ENCODE data around the gene MDFIC.

MDFIC gene

GRCh38 chr7:115043605-115044004 lies 121.7 kb downstream of the MDFIC start:
- DNase-seq = no peak

DNA sequence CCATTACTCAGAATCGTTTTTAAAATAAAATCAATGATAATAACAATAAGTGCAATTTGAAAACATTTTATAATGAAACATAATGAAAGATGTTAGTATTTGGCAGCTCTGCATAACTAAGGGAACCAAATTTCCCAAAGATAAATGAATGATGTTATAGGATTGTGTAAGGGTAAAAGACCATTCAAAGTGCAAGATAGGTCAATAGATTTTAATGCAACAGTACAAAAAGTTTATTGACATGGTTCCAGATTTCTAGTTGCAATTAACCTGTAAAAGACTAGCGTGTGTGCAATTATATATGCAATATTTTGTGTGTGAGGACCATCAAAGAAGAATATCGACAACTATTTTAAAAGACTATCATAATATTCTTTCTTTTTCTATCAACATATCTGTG lies 122.3 kb downstream of the MDFIC start:
- DNase-seq = no peak

GRCh38 chr7:115047958-115048720 lies 126.2 kb downstream of the MDFIC start:
- DNase-seq = no peak

DNA sequence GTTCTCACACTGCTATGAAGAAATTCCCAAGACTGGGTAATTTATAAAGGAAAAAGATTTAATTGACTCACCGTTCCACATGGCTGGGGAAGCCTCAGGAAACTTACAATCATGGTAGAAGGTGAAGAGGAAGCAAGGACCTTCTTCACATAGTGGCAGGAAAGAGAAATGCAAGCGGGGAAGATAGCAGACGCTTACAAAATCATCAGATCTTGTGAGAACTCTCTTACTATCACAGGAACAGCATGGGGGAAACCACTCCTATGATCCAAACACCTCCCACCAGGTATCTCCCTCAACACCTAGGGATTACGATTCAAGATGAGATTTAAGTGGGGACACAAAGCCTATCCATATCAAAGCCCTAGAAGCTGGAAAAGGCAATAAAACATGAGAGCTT lies 130.8 kb downstream of the MDFIC start:
- no peak for DNase-seq

GRCh38 chr7:115054478-115055065 lies 132.7 kb downstream of the MDFIC start:
- DNase-seq = no peak

DNA sequence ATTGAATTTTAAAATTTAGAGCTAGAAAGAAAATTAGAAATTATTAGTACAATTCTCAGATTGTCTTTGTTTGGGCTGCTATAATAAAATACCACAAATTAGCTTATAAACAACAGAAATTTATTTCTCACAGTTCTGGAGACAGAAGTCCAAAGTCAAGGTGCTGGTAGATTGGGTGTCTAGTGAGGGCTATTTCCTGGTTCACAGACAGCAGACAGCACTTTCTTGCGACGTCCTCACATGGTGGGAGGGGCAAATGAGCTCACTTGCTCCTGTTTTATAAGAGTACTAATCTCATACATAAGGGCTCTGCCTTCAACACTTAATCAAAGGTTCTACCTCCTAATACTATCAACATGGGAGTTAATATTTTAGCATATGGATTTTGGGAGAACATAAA lies 134.1 kb downstream of the MDFIC start:
- no peak for DNase-seq

DNA sequence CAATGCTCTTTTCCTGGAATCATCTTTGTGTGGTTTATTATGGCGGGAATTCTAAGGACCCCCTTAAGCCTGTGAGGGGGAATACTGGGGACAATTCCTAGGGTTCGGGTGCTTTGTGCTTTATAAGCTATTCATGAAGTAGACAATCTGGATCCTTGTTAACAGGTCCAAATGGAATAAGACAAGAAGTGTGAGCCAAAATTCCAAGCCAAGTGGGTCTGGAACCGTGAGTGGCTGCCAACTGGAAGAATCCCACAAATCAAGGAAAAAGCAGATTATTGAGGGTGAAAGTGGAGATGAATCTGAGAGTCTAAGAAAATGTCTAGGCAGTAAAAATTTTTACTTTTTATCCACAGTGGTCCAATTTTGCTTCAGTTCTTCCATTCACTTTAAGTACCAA lies 136.8 kb downstream of the MDFIC start:
- no peak for DNase-seq

DNA sequence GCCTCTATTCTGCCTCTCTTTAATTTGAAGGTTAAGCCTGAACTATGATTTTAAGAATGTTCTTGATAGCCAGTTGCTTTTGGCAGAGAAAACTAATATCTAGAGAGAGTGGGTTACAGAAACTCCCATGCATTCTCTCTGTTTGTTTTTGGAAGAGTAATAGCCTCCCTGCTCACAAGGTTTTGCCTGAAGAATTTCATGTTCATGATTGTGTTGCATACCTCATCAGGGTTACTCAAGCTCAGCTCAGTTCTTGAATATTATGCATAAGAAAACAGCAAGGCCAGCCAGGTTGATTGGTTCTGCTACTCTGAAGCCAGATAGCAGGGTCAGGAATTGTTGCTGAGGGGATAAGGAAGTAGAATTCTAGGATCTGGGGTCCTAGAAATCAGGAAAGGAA lies 137.4 kb downstream of the MDFIC start:
- DNase-seq = no peak

- no peak for DNase-seq
Measured at GRCh38 chr7:115060095-115060870, 138.4 kb downstream of the MDFIC start.

DNA sequence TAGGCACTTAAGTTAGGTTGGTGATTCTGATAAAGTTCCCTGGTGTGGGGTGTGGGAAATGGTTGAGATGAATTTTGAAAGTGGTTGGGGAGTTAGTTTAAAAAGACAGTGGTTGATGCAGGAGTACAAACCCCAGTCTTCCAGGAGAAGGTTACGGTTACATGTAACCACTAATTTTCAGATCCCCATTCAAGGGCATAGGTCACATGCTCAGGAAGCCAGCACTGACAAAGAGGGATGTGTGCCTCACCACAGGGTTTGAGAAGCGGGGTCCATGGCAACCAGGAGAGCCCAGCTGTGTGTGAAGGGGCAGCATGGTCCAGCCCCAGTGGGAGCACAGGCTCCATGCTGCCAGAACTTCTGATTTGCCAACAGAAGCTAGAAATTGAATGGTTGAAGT lies 144.2 kb downstream of the MDFIC start:
- peak; percentile 7 for DNase-seq

GRCh38 chr7:115066634-115067033 lies 144.7 kb downstream of the MDFIC start:
- no peak for DNase-seq

DNA sequence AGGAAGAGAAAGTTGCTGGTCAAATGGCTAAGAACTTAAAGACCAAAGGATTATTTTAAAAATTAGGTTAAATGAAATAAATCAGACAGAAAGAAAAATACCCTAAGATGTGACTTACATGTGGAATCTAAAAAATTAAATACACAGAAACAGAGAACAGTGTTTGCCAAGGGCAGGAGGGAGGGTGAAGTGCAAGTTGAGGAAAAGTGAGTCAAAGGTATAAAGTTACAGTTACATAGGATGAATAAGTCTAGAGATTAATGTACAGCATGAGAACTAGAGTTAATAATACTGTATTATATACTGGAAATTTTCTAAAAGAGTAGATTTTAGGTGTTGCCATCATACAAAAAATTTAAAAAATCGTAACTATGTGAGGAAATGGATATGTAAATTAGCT lies 146.3 kb downstream of the MDFIC start:
- no peak for DNase-seq

Measured in CD4-positive, alpha-beta T cell treated with Interleukin-12 subunit alpha and Interleukin-12 subunit beta, for 1 hour (primary cell).